Left lobe of liver (tissue), 2 donors: ENCODE results near the gene SELENOP. TPM values are rescaled to one million over a fixed set of nuclear protein-coding genes. Genes with fewer than 3 reads are reported as not detected.

ENCODE experiments used
- ATAC-seq: fragments of 200-7000 bp; cut with Tn5 transposase; one replicate; pipeline ENCODE4 v1.9.1; 2020; ENCODE audit warnings: mild to moderate bottlenecking, moderate library complexity
- DNase-seq: peaks from one replicate; pipeline ENCODE4 v3.0.0-alpha.2; 2020; ENCODE audit warnings: low spot score
- total RNA-seq: library from RNA; stranded (reverse); gene quantifications from one replicate; pipeline ENCODE4 v1.2.1, GENCODE V29; 2021
- donor health status: DM: no; HTN: no; CAD: no; lungs with moderate emphysema.
- donor health status: DM: no; HTN: yes; CAD: no.

The SELENOP gene
- total RNA-seq, 1 donor from 2014 or later, result 2,099 TPM

DNA sequence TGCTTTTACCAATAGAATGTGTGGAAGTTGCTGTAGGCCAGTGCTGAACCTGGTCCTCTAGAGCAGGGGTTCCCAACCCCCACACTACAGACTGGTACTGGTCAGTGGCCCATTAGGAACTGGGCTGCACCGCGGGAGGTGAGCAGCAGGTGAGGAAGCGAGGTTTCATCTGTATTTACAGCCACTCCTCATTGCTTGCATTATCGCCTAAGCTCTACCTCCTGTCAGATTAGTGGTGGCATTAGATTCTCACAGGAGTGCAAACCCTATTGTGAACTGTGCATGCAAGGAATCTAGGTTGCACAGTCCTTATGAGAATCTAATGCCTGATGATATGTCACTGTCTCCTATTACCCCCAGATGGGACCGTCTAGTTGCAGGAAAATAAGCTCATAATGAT lies 61.2 kb downstream of the SELENOP start:
- ATAC-seq (no peak), DNase-seq (no peak)

Other genes with a start within 250 kb of the SELENOP start
- gene CCDC152, start 55.1 kb downstream of the SELENOP start, total RNA-seq, result 0.70 TPM
- gene ANXA2R, start 228.4 kb upstream of the SELENOP start, total RNA-seq, result 0.35 TPM